Endothelial cell of umbilical vein (primary cell): Measurements from ENCODE around the gene PPM1J. TPM values are rescaled to one million over a fixed set of nuclear protein-coding genes. Genes with fewer than 3 reads are reported as not detected.

Experiments used
- BruUV-seq: library from RNA; stranded (reverse); fragments of 400-500 nt; replicated peaks from 2 replicates; lab custom pipeline; 2021; lab: Mats Ljungman, UMichigan
- CTCF ChIA-PET: fragments of 300-600, 350-600 bp; sonication (Branson Sonifier 250); formaldehyde crosslinking; loops from one replicate; lab custom pipeline; 2021; ENCODE audit warnings: antibody characterized with exemption, inconsistent platforms; lab: Charles Lee
- POLR2A ChIA-PET: fragments of 300-600, 350-600 bp; sonication (Branson Sonifier 250); formaldehyde crosslinking; loops from one replicate; lab custom pipeline; 2021; ENCODE audit warnings: antibody characterized with exemption, inconsistent platforms; lab: Charles Lee
- DNase-seq: peaks from one replicate; pipeline ENCODE4 v3.0.0-alpha.2; 2011; ENCODE audit warnings: low read depth, low spot score
- FAIRE-seq: peaks from 2 replicates; lab custom pipeline; 2011; peaks lifted over from hg19 to GRCh38; lab: Jason Lieb, UNC
- H2AFZ ChIP-seq: 2 replicates; pipeline ENCODE4 v1.6.0; 2012; ENCODE audit warnings: low read depth, low read length, control low read depth, inconsistent platforms
- H3K27ac ChIP-seq: 2 replicates; pipeline ENCODE4 v1.5.1; 2011; ENCODE audit warnings: low read depth, mild to moderate bottlenecking, control low read depth, low read length, moderate library complexity; ENCODE audit not compliant: insufficient read depth
- H3K27me3 ChIP-seq, 2 experiments: 2 replicates each; pipeline versions ENCODE4 v1.6.0 to v1.6.1; 2011; ENCODE audit warnings: low read length in 2 of 2, mixed read lengths in 1 of 2; ENCODE audit not compliant: control insufficient read depth in 2 of 2, insufficient read depth in 2 of 2
- H3K36me3 ChIP-seq, 2 experiments: 2 replicates in 1 of 2; 3 replicates in 1 of 2; pipeline ENCODE4 v1.5.1; 2011; ENCODE audit warnings: low read length in 2 of 2, mild to moderate bottlenecking in 1 of 2, moderate library complexity in 1 of 2; ENCODE audit not compliant: control insufficient read depth in 2 of 2, insufficient read depth in 2 of 2; ENCODE audit errors: extremely low read depth in 1 of 2
- H3K4me1 ChIP-seq: 3 replicates; pipeline ENCODE4 v1.5.1; 2011; ENCODE audit warnings: mild to moderate bottlenecking, low read length; ENCODE audit not compliant: control insufficient read depth, insufficient read depth; ENCODE audit errors: extremely low read depth
- H3K4me2 ChIP-seq: 2 replicates; pipeline ENCODE4 v1.6.1; 2011; ENCODE audit warnings: low read length, control low read depth, mixed read lengths; ENCODE audit not compliant: insufficient read depth
- H3K4me3 ChIP-seq, 3 experiments: fragments of 200-600 bp in 1 of 3; sonication (generic), shearing (Covaris generic) in 1 of 3; replicated peaks in 1 of 3; 2 replicates each; pipeline ENCODE4 v1.5.1; 2011 to 2016; ENCODE audit warnings: control low read depth in 3 of 3, low read length in 3 of 3, mild to moderate bottlenecking in 2 of 3, inconsistent platforms in 1 of 3, low read depth in 1 of 3, moderate library complexity in 1 of 3; ENCODE audit not compliant: insufficient read depth in 1 of 3
- H3K79me2 ChIP-seq: 2 replicates; pipeline ENCODE4 v1.6.0; 2012; ENCODE audit warnings: low read length, inconsistent platforms; ENCODE audit not compliant: control insufficient read depth, insufficient read depth
- H3K9ac ChIP-seq: replicated peaks from 2 replicates; pipeline ENCODE3; 2011; ENCODE audit warnings: low read length, control low read depth; ENCODE audit not compliant: insufficient read depth; ENCODE audit errors: extremely low read depth
- H3K9me1 ChIP-seq: replicated peaks from 3 replicates; pipeline ENCODE4 v1.6.0; 2011; ENCODE audit warnings: mild to moderate bottlenecking, low read length; ENCODE audit not compliant: control insufficient read depth, insufficient read depth; ENCODE audit errors: extremely low read depth
- H3K9me3 ChIP-seq: replicated peaks from 2 replicates; pipeline ENCODE4 v1.5.1; 2012; ENCODE audit warnings: low read length, inconsistent platforms; ENCODE audit not compliant: control insufficient read depth, insufficient read depth
- H4K20me1 ChIP-seq: replicated peaks from 2 replicates; pipeline ENCODE3; 2011; ENCODE audit warnings: mild to moderate bottlenecking, low read length; ENCODE audit not compliant: control insufficient read depth, insufficient read depth; ENCODE audit errors: extremely low read depth
- CTCF ChIP-seq, 2 donors: IDR thresholded peaks; 1 replicate in 1 of 2; 2 replicates in 1 of 2; pipeline ENCODE4 v1.5.1; 2011; ENCODE audit warnings: low read length in 2 of 2, mild to moderate bottlenecking in 2 of 2, moderate library complexity in 2 of 2, control low read depth in 1 of 2, inconsistent platforms in 1 of 2, low read depth in 1 of 2; ENCODE audit not compliant: insufficient read depth in 1 of 2; ENCODE audit errors: extremely low read depth in 1 of 2
- EZH2 ChIP-seq: IDR thresholded peaks from 2 replicates; pipeline ENCODE4 v1.6.1; 2012; ENCODE audit warnings: borderline replicate concordance, low read depth, mild to moderate bottlenecking, moderate library complexity, low read length, inconsistent platforms; ENCODE audit not compliant: severe bottlenecking
- FOS ChIP-seq: IDR thresholded peaks from 2 replicates; pipeline ENCODE4 v1.6.1; 2011; ENCODE audit warnings: mild to moderate bottlenecking, low read length, moderate library complexity, borderline replicate concordance; ENCODE audit not compliant: insufficient read depth
- GATA2 ChIP-seq: IDR thresholded peaks from 2 replicates; pipeline ENCODE4 v1.7.0; 2011; ENCODE audit warnings: low read depth, mild to moderate bottlenecking, moderate library complexity, mixed read lengths, low read length; ENCODE audit not compliant: insufficient read length, insufficient read depth
- JUN ChIP-seq: IDR thresholded peaks from 2 replicates; pipeline ENCODE4 v1.6.1; 2011; ENCODE audit warnings: borderline replicate concordance, low read depth; ENCODE audit not compliant: insufficient read length, insufficient read depth
- POLR2AphosphoS5 ChIP-seq: IDR thresholded peaks from 2 replicates; pipeline ENCODE4 v1.6.1; 2012; ENCODE audit warnings: low read depth, mild to moderate bottlenecking, control low read depth, low read length, moderate library complexity; ENCODE audit not compliant: insufficient read depth
- dilution Hi-C: fragments of 300-500 bp; cut with MboI; formaldehyde crosslinking; loops from one replicate; pipeline ENCODE4 v1.15.0; 2019; ENCODE audit warnings: low sequenced_read_pairs; ENCODE audit not compliant: extremely low pct_ligation_motif_present
- intact Hi-C: fragments of 100-400 bp; cut with micrococcal nuclease; formaldehyde crosslinking; loops from one replicate; pipeline ENCODE4 v1.10.0; 2022
- polyA plus RNA-seq, 4 experiments: library from polyadenylated mRNA; depleted of rRNA in 3 of 4; stranded (reverse) in 3 of 4; unstranded in 1 of 4; fragments of >200 nt; gene quantifications; 2 replicates each; pipeline versions ENCODE4 v1.2.1 to v1.2.3, GENCODE V29; 2011 to 2012; ENCODE audit warnings: missing spikeins in 1 of 4
- total RNA-seq: library from RNA; stranded (reverse); gene quantifications from 2 replicates; pipeline ENCODE4 v1.2.3, GENCODE V29; 2021

The PPM1J gene
- total and polyA plus RNA-seq, 2 donors (not counting 3 experiments of a cell fraction or from before 2014, with no cell fraction given) = 1.7 to 3.1 TPM

- TF ChIP-seq CTCF (IDR thresholded peaks at IDR 0.05; ENCODE audit: extremely low read depth in 1 of 2, insufficient read depth in 1 of 2, low read depth in 1 of 2, low read length in 2 of 2) (no peak), POLR2AphosphoS5 (no peak), JUN (no peak), GATA2 (no peak), FOS (no peak), EZH2 (no peak)
- Histone ChIP-seq H3K4me1 (peaks cover 15% of the 10 kb centered on the region), H4K20me1 (peaks cover 2% of the 10 kb centered on the region), H3K36me3 (no peaks in the 10 kb centered on the region), H3K27me3 (no peaks in the 10 kb centered on the region), H3K9ac (no peak overlapping the region), H3K9me1 (no peaks in the 10 kb centered on the region), H3K27ac (no peak overlapping the region), H2AFZ (no peak overlapping the region), H3K4me3 (no peak overlapping the region), H3K9me3 (no peaks in the 10 kb centered on the region), H3K4me2 (no peak overlapping the region), H3K79me2 (peaks cover 20% of the 10 kb centered on the region)
- intact Hi-C loops = no loop called here
- no TSS peak for BruUV-seq
- dilution Hi-C loops = no loop called here
- ChIA-PET CTCF (no interaction called here), POLR2A (no interaction called here)
- FAIRE-seq (no peak), DNase-seq (no peak)
Measured at GRCh38 chr1:112678605-112679004, 36.5 kb downstream of the PPM1J start.
